K562 (cell line): Measurements from ENCODE around the gene TRPC4AP. TPM values are rescaled to one million over a fixed set of nuclear protein-coding genes. Genes with fewer than 3 reads are reported as not detected.
A peak's percentile ranks its signal among the peaks of the same experiment; 100 is the strongest.

Experiments
- BRD4 ChIP-seq: fragments of 200-600 bp; sonication (generic); IDR thresholded peaks from 2 replicates; pipeline ENCODE4 v1.6.1; 2017; ENCODE audit warnings: inconsistent platforms
- CHD2 ChIP-seq: IDR thresholded peaks from 2 replicates; pipeline ENCODE4 v1.6.1; 2011; ENCODE audit warnings: low read depth, low read length
- GATAD2A ChIP-seq: fragments of 450-650 bp; IDR thresholded peaks from 2 replicates; pipeline ENCODE4 v1.6.1; 2017
- HDAC2 ChIP-seq: fragments of 450-650 bp; IDR thresholded peaks from 2 replicates; pipeline ENCODE4 v1.6.1; 2016; ENCODE audit warnings: mild to moderate bottlenecking
- HNRNPH1 ChIP-seq: fragments of 200-400 bp; formaldehyde crosslinking; optimal IDR thresholded peaks from 2 replicates; pipeline ENCODE3; 2017; ENCODE audit warnings: low read depth, mild to moderate bottlenecking, low read length, moderate library complexity
- NFXL1 ChIP-seq: fragments of 450-650 bp; formaldehyde crosslinking; IDR thresholded peaks from 2 replicates; pipeline ENCODE4 v1.4.0; 2021; ENCODE audit warnings: mild to moderate bottlenecking
- NR2C1 ChIP-seq, 2 experiments: fragments of 450-650 bp; IDR thresholded peaks; 2 replicates each; pipeline ENCODE4 v1.6.1; 2017; ENCODE audit warnings: mild to moderate bottlenecking in 2 of 2, antibody characterized with exemption in 1 of 2, inconsistent platforms in 1 of 2, missing compliant biosample characterization in 1 of 2, missing genetic modification characterization in 1 of 2
- NR2C2 ChIP-seq, 2 experiments: fragments of 200-800 bp in 1 of 2; sonication (Bioruptor generic) in 1 of 2; sonication (generic) in 1 of 2; formaldehyde crosslinking in 1 of 2; IDR thresholded peaks; 2 replicates each; pipeline versions ENCODE4 v1.6.1 to v1.8.0; 2016 to 2022; ENCODE audit warnings: mild to moderate bottlenecking in 1 of 2, missing compliant biosample characterization in 1 of 2, missing genetic modification characterization in 1 of 2, missing genetic modification reagents in 1 of 2
- PML ChIP-seq: IDR thresholded peaks from 2 replicates; pipeline ENCODE4 v1.6.1; 2012; ENCODE audit warnings: low read length, inconsistent platforms
- POLR2AphosphoS5 ChIP-seq: IDR thresholded peaks from 2 replicates; pipeline ENCODE4 v1.6.1; 2011; ENCODE audit warnings: mild to moderate bottlenecking, low read depth, low read length, moderate library complexity; ENCODE audit not compliant: control insufficient read depth, insufficient read depth
- SIN3B ChIP-seq: fragments of 450-650 bp; IDR thresholded peaks from 2 replicates; pipeline ENCODE4 v1.6.1; 2017; ENCODE audit warnings: low read depth, mild to moderate bottlenecking, moderate library complexity
- SMARCC2 ChIP-seq: fragments of 450-650 bp; IDR thresholded peaks from 2 replicates; pipeline ENCODE4 v1.6.1; 2017; ENCODE audit warnings: antibody characterized with exemption, moderate library complexity, mild to moderate bottlenecking, low read depth
- SRSF3 ChIP-seq: fragments of 200-400 bp; formaldehyde crosslinking; IDR thresholded peaks from 2 replicates; pipeline ENCODE4 v1.6.1; 2016; ENCODE audit warnings: mild to moderate bottlenecking, low read length, moderate library complexity; ENCODE audit not compliant: insufficient read depth
- SRSF7 ChIP-seq: fragments of 200-400 bp; formaldehyde crosslinking; optimal IDR thresholded peaks from 2 replicates; pipeline ENCODE3; 2017; ENCODE audit warnings: mild to moderate bottlenecking, low read depth, low read length
- TCF7 ChIP-seq: sonication (generic); IDR thresholded peaks from 2 replicates; pipeline ENCODE4 v1.6.1; 2016; ENCODE audit warnings: antibody characterized with exemption, borderline replicate concordance
- TGIF2 ChIP-seq: sonication (generic); formaldehyde crosslinking; IDR thresholded peaks from 2 replicates; pipeline ENCODE4 v1.8.1; 2022; ENCODE audit warnings: mild to moderate bottlenecking, missing genetic modification reagents, moderate library complexity
- ZFP30 ChIP-seq: fragments of 250-450 bp; sonication (Bioruptor Pico); IDR thresholded peaks from 2 replicates; pipeline ENCODE4 v1.8.0; 2022; ENCODE audit warnings: moderate library complexity, mild to moderate bottlenecking, inconsistent platforms, borderline replicate concordance
- ZNF133 ChIP-seq: fragments of 250-450 bp; sonication (Bioruptor Pico); IDR thresholded peaks from 2 replicates; pipeline ENCODE4 v1.4.0; 2020; ENCODE audit warnings: mild to moderate bottlenecking
- ZNF263 ChIP-seq: sonication (generic); formaldehyde crosslinking; IDR thresholded peaks from 2 replicates; pipeline ENCODE4 v1.8.0; 2022; ENCODE audit warnings: mild to moderate bottlenecking, missing genetic modification reagents, borderline replicate concordance
- ZNF41 ChIP-seq: fragments of 250-450 bp; sonication (Bioruptor Pico); conservative IDR thresholded peaks from 2 replicates; pipeline ENCODE4 v1.4.0; 2020; ENCODE audit warnings: mild to moderate bottlenecking
- polyA plus RNA-seq, 8 experiments: library from polyadenylated mRNA; depleted of rRNA in 4 of 8; stranded (reverse) in 5 of 8; unstranded in 3 of 8; fragments of >200 nt; fragmentation: Nextera tagmentation in 2 of 8; fragmentation: Illumina TruSeq in 1 of 8; extraction: Ambion mirVana in 2 of 8; extraction: Trizol in 1 of 8; gene quantifications; 2 replicates each; pipeline versions ENCODE4 v1.2.1 to v1.2.3, GENCODE V29; 2011 to 2014; ENCODE audit warnings: inconsistent platforms in 1 of 8, missing spikeins in 1 of 8
- total RNA-seq, 7 experiments: library from RNA; depleted of rRNA in 6 of 7; stranded (reverse); fragments of >200 nt in 6 of 7; fragmentation: Illumina TruSeq in 2 of 7; extraction: Trizol in 2 of 7; gene quantifications; 2 replicates each; pipeline versions ENCODE4 v1.2.1 to v1.2.3, GENCODE V29; 2011 to 2021; ENCODE audit warnings: low replicate concordance in 1 of 7
- TF ChIP-seq, protein P1 (sequence below), 3 experiments: fragments of 200-800 bp in 1 of 3; fragments of 250-450 bp in 1 of 3; fragments of 450-650 bp in 1 of 3; sonication (Bioruptor Pico) in 1 of 3; sonication (Bioruptor generic) in 1 of 3; formaldehyde crosslinking in 1 of 3; IDR thresholded peaks; 2 replicates each; pipeline versions ENCODE4 v1.6.1 to v1.8.0; 2016 to 2022; ENCODE audit warnings: mild to moderate bottlenecking in 2 of 3, missing genetic modification characterization in 2 of 3, missing compliant biosample characterization in 1 of 3, moderate library complexity in 1 of 3

The TRPC4AP gene
- total and polyA plus RNA-seq, 9 of the 15 experiments (the other 6 are each of a cell fraction or from before 2014, with no cell fraction given), result 2.3 to 70.3 (median 33.3) TPM

- TF ChIP-seq TGIF2 (CRISPR knock-in tag) (no peak), CHD2 (no peak), HNRNPH1 (no peak), NR2C1 (IDR thresholded peaks at IDR 0.05) (no peak), NR2C1 (tag; IDR thresholded peaks at IDR 0.05) (no peak), NR2C2 (CRISPR knock-in tag; IDR thresholded peaks at IDR 0.05) (peak; percentile 62; the same call in 1 of the 2 replicates), NR2C2 (tag; IDR thresholded peaks at IDR 0.05) (peak; percentile 66; the same call in 1 of the 2 replicates), TCF7 (no peak), BRD4 (peak; percentile 43; the same call in 1 of the 2 replicates), ZNF263 (CRISPR knock-in tag) (peak; percentile 55; the same call in 1 of the 2 replicates), ZNF41 (CRISPR knock-in tag) (no peak), SRSF7 (no peak), GATAD2A (0 out of 2 replicates have a peak, but pooled peaks have one; percentile 11), SMARCC2 (no peak), SRSF3 (no peak), ZNF133 (CRISPR knock-in tag) (no peak), POLR2AphosphoS5 (peak; percentile 88), ZFP30 (no peak), NFXL1 (CRISPR knock-in tag) (no peak), HDAC2 (peak; percentile 39), SIN3B (no peak; the same call in 1 of the 2 replicates), PML (peak; percentile 81)
- TF ChIP-seq, protein P1, sequence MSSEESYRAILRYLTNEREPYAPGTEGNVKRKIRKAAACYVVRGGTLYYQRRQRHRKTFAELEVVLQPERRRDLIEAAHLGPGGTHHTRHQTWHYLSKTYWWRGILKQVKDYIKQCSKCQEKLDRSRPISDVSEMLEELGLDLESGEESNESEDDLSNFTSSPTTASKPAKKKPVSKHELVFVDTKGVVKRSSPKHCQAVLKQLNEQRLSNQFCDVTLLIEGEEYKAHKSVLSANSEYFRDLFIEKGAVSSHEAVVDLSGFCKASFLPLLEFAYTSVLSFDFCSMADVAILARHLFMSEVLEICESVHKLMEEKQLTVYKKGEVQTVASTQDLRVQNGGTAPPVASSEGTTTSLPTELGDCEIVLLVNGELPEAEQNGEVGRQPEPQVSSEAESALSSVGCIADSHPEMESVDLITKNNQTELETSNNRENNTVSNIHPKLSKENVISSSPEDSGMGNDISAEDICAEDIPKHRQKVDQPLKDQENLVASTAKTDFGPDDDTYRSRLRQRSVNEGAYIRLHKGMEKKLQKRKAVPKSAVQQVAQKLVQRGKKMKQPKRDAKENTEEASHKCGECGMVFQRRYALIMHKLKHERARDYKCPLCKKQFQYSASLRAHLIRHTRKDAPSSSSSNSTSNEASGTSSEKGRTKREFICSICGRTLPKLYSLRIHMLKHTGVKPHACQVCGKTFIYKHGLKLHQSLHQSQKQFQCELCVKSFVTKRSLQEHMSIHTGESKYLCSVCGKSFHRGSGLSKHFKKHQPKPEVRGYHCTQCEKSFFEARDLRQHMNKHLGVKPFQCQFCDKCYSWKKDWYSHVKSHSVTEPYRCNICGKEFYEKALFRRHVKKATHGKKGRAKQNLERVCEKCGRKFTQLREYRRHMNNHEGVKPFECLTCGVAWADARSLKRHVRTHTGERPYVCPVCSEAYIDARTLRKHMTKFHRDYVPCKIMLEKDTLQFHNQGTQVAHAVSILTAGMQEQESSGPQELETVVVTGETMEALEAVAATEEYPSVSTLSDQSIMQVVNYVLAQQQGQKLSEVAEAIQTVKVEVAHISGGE (CRISPR knock-in tag; IDR thresholded peaks at IDR 0.05), result peak in 1 of 3 experiments; percentile 60; a peak in 1 of 6 replicates
Measured at GRCh38 chr20:34955231-34956040, 137.2 kb downstream of the TRPC4AP start, which contains the start of the genes GSS and MYH7B (continued).
